ENCODE measurements around the gene STX19. TPM values are rescaled to one million over a fixed set of nuclear protein-coding genes. Genes with fewer than 3 reads are reported as not detected.

STX19 gene
- total RNA-seq, 2 experiments from 2014 or later, result not detected

DNA sequence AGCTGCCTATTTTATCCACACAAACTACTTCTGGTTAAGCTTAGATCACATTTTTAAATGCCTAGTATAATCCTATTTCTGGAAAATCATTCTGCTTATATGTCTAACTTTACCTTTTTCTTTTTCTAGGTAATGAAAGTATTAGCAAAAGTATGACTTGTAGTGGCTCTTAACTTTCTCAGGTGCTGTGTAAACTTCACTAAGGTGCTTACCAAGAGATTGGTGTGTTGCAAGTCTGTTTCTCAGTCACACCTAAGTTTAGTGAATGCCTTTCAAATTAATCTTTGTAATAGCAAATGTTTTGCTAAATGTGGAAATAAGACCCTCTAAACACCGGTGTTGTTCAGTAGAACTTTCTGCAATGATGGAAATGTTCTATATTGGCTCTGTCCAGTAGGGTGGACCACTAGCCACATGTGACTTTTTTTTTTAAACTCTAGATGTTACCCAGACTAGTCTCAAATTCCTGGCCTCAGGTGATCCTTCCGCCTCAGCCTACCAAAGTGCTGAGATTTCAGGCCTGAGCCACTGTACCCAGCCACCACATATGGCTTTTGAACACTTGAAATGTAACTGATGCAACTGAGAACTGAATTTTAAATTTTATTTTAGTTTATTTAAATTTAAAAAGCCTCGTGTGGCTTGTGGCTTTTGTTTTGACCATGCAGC, 26.4 kb downstream of the STX19 start:
- Histone ChIP-seq H3K4me2 (ENCODE audit: low read length) (no peak overlapping the region), H3K9me3 (ENCODE audit: low read length) (no peaks in the 10 kb centered on the region), H3K9me2 (ENCODE audit: insufficient read depth, low read length) (no peaks in the 10 kb centered on the region), H4K20me1 (ENCODE audit: insufficient read depth, low read length) (no peaks in the 10 kb centered on the region), H3K36me3 (ENCODE audit: insufficient read depth, low read length) (no peaks in the 10 kb centered on the region; the same call in 1 of the 2 replicates), H3K4me1 (ENCODE audit: insufficient read depth, low read length, poor library complexity, severe bottlenecking) (no peaks in the 10 kb centered on the region), H3K4me3 (ENCODE audit: low read depth, low read length, poor library complexity, severe bottlenecking) (no peak overlapping the region), H3K27ac (ENCODE audit: low read depth, low read length, poor library complexity, severe bottlenecking) (no peak overlapping the region), H2AFZ (ENCODE audit: low read length) (no peak overlapping the region), H3K79me2 (ENCODE audit: insufficient read depth, low read depth, low read length) (no peaks in the 10 kb centered on the region)
- CTCF ChIA-PET (ENCODE audit: unreplicated experiment), result no interaction called here
- POLR2A ChIA-PET, result interaction anchor here (0.9 to 1.0 kb wide), 4 partner anchors 11 to 22 kb away, joined by 3 to 4 read pairs (median 3); partner anchors contain the start of gene ARL13B
- TF ChIP-seq CTCF (conservative IDR thresholded peaks at IDR 0.05; ENCODE audit: low read length) (no peak), EZH2phosphoT487 (IDR thresholded peaks at IDR 0.05; ENCODE audit: borderline replicate concordance, low read depth, low read length) (no peak)
- DNase-seq (ENCODE audit: low spot score), result no peak
- no TSS peak for BruUV-seq (replicated peaks)
- intact Hi-C loops (cut with micrococcal nuclease; ENCODE audit: unreplicated experiment), result loop anchor here (10.0 kb wide), 1 partner anchor 57 kb away; no protein-coding TSS in a partner anchor

- Histone ChIP-seq H3K9me2 (ENCODE audit: insufficient read depth, low read length) (no peaks in the 10 kb centered on the region), H2AFZ (ENCODE audit: low read length) (no peak overlapping the region), H3K27ac (ENCODE audit: low read depth, low read length, poor library complexity, severe bottlenecking) (no peak overlapping the region), H3K79me2 (ENCODE audit: insufficient read depth, low read depth, low read length) (no peaks in the 10 kb centered on the region), H3K9me3 (ENCODE audit: low read length) (no peaks in the 10 kb centered on the region), H3K4me2 (ENCODE audit: low read length) (no peak overlapping the region), H4K20me1 (ENCODE audit: insufficient read depth, low read length) (no peaks in the 10 kb centered on the region), H3K4me3 (ENCODE audit: low read depth, low read length, poor library complexity, severe bottlenecking) (no peak overlapping the region), H3K36me3 (ENCODE audit: insufficient read depth, low read length) (no peaks in the 10 kb centered on the region), H3K4me1 (ENCODE audit: insufficient read depth, low read length, poor library complexity, severe bottlenecking) (no peaks in the 10 kb centered on the region)
- BruUV-seq (replicated peaks), result no TSS peak
- POLR2A ChIA-PET, result interaction anchor here (0.9 to 1.0 kb wide), 4 partner anchors 11 to 21 kb away, joined by 3 to 4 read pairs (median 3); partner anchors contain the start of gene ARL13B
- TF ChIP-seq EZH2phosphoT487 (IDR thresholded peaks at IDR 0.05; ENCODE audit: borderline replicate concordance, low read depth, low read length) (no peak), CTCF (conservative IDR thresholded peaks at IDR 0.05; ENCODE audit: low read length) (no peak)
- CTCF ChIA-PET (ENCODE audit: unreplicated experiment), result no interaction called here
- DNase-seq (ENCODE audit: low spot score), result no peak
- intact Hi-C loops (cut with micrococcal nuclease; ENCODE audit: unreplicated experiment), result loop anchor here (10.0 kb wide), 1 partner anchor 56 kb away; no protein-coding TSS in a partner anchor
Observed at GRCh38 chr3:94001191-94001590, 27.2 kb downstream of the STX19 start.

GRCh38 chr3:93994056-93994455, 34.3 kb downstream of the STX19 start:
- H4K20me1 ChIP-seq (ENCODE audit: insufficient read depth, low read length), result no peaks in the 10 kb centered on the region
- H3K4me3 ChIP-seq (ENCODE audit: low read depth, low read length, poor library complexity, severe bottlenecking), result no peak overlapping the region
- no peak overlapping the region for H2AFZ ChIP-seq (ENCODE audit: low read length)
- intact Hi-C loops (cut with micrococcal nuclease; ENCODE audit: unreplicated experiment), result no loop called here
- no TSS peak for BruUV-seq (replicated peaks)
- no peak overlapping the region for H3K27ac ChIP-seq (ENCODE audit: low read depth, low read length, poor library complexity, severe bottlenecking)
- TF ChIP-seq CTCF (conservative IDR thresholded peaks at IDR 0.05; ENCODE audit: low read length) (no peak), EZH2phosphoT487 (IDR thresholded peaks at IDR 0.05; ENCODE audit: borderline replicate concordance, low read depth, low read length) (no peak)
- DNase-seq (ENCODE audit: low spot score), result no peak
- no peaks in the 10 kb centered on the region for H3K9me3 ChIP-seq (ENCODE audit: low read length)
- ChIA-PET POLR2A (interaction anchor here (0.6 to 1.8 kb wide), 3 partner anchors 13 to 678 kb away, joined by 3 to 7 read pairs (median 3); no protein-coding TSS in a partner anchor), CTCF (ENCODE audit: unreplicated experiment) (no interaction called here)
- H3K36me3 ChIP-seq (ENCODE audit: insufficient read depth, low read length), result no peaks in the 10 kb centered on the region
- no peak overlapping the region for H3K4me2 ChIP-seq (ENCODE audit: low read length)
- no peaks in the 10 kb centered on the region for H3K4me1 ChIP-seq (ENCODE audit: insufficient read depth, low read length, poor library complexity, severe bottlenecking)
- no peaks in the 10 kb centered on the region for H3K79me2 ChIP-seq (ENCODE audit: insufficient read depth, low read depth, low read length)
- H3K9me2 ChIP-seq (ENCODE audit: insufficient read depth, low read length), result no peaks in the 10 kb centered on the region

Measured in OCI-LY7 (cell line).